ENCODE data around the gene SLIT1.

- TF ChIP-seq CTCF (IDR thresholded peaks at IDR 0.05) (no peak), POLR2A (IDR thresholded peaks at IDR 0.05) (no peak)
These were observed at the start of gene SLIT1 for GRCh38 chr10:97185326-97186058.

Data from testis (tissue), 2 donors.